Measurements from ENCODE around the gene SP8. TPM values are rescaled to one million over a fixed set of nuclear protein-coding genes. Genes with fewer than 3 reads are reported as not detected.
"Not testable (repeated sequence)": the region's sequence is repeated elsewhere in the genome, so short reads cannot be mapped to it uniquely, and the experiment has no call there.

Gene SP8
- total RNA-seq: not detected

DNA sequence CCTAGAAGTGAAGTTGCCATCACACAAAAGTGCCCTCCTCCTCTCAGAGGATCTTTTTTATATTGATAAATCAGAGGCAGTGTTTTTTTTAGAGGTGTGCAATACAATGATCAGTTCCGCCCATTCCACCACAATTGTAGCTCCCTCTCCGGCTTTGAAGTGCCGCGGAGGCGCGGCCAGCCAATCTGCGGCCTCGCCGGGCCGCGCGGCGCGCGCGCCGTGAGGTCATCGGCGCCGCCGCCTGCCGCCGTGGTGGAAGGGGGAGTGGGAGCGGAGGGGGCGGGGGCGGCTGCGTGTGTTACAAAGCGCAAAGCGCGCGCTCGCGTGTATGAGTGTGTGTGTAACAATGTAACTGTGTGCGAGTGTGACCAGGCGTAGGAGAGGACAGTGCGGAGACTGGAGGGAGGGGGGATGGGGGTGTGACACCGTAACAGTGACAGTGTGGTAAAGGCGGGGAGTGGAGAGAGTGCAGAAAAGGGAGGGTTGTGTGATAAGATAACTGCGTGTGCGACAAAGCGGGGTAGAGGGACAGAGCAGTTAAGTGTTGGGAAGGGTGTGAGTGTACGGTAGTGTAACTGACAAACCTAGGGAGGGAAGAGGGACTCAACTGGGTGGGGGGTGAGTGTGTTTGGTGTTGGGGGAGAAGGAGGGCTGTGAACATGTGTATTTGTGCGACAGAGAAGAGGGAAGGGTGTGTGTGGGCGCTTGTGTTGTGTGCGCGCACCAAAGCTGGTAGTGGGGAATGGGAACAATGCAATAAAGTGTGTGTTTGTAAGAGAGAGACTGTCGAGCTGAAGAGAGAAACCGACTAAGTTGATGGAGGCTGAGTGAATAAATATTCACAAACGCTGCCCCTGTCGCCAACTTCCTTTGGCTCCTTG lies at the start of gene SP8:
Gene SP8 (minus strand): TSS at position 108 of the 881 bp plus-strand sequence. CDS start 88 bp downstream, at position 20.
- H3K4me1 ChIP-seq: peaks cover 4 to 12% of the 10 kb centered on the region in 2 donors
- TF ChIP-seq, protein P1, sequence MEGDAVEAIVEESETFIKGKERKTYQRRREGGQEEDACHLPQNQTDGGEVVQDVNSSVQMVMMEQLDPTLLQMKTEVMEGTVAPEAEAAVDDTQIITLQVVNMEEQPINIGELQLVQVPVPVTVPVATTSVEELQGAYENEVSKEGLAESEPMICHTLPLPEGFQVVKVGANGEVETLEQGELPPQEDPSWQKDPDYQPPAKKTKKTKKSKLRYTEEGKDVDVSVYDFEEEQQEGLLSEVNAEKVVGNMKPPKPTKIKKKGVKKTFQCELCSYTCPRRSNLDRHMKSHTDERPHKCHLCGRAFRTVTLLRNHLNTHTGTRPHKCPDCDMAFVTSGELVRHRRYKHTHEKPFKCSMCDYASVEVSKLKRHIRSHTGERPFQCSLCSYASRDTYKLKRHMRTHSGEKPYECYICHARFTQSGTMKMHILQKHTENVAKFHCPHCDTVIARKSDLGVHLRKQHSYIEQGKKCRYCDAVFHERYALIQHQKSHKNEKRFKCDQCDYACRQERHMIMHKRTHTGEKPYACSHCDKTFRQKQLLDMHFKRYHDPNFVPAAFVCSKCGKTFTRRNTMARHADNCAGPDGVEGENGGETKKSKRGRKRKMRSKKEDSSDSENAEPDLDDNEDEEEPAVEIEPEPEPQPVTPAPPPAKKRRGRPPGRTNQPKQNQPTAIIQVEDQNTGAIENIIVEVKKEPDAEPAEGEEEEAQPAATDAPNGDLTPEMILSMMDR (IDR thresholded peaks at IDR 0.05): no peak
- H3K27me3 ChIP-seq: peaks cover 48% of the 10 kb centered on the region
- no peaks in the 10 kb centered on the region for H3K9me3 ChIP-seq
- H3K4me3 ChIP-seq: peak within 1 kb of the TSS; percentile 34 to 57
- no peak within 1 kb of the TSS for H3K27ac ChIP-seq
- H3K36me3 ChIP-seq: no peaks in the 10 kb centered on the region
- DNase-seq (ENCODE audit: low spot score in 2 of 2): no peak
- intact Hi-C loops (cut with DNase I): no loop called here

DNA sequence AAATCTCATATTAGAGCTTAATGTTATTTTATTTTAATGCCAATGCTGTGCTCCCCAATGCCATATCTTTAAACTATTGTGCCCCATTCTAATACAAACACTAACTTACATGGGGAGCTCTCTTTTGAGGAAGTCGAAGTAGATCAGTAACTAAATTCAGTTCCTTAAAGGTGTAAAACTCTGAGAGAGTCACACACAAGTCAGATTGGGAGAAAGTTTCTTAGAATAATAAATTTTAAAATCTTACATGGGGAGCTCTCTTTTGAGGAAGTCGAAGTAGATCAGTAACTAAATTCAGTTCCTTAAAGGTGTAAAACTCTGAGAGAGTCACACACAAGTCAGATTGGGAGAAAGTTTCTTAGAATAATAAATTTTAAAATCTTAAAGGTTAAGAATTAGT lies 49.7 kb upstream of the SP8 start:
- H3K9me3 ChIP-seq; DNase-seq (ENCODE audit: low spot score in 2 of 2); H3K4me3 ChIP-seq; intact Hi-C loops (cut with DNase I); H3K36me3 ChIP-seq; H3K27me3 ChIP-seq; H3K4me1 ChIP-seq; H3K27ac ChIP-seq: not testable (repeated sequence)

DNA sequence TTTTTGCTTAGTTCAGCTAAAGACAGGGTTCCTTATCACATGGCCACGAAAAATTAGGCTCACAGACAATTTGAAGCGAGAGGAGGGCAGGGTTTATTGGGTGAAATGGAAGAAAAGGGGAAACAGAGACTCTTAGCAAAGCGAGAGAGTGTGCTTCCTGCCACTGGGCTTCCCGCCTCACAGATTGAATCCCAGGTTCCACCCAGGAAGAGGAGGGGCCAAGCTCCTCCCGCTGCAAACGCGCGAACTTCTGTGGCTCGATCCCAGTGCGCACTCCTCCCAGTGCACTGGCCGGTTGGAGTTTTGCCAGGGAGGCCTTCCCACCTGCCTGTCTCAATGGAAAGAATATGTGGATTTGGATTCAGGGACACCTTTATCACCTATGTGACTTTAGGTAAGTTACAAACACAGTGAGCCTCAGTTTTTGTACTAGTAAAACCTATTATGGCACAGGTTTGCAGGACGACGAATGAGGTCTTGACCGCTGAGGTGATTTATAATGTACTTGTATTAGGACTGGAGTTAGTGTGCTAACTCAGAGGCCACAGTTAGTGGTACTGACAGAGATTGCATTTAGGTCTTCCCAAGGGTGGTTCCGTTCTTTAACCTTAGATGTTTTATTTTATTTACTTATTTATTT lies 48.5 kb upstream of the SP8 start:
- intact Hi-C loops (cut with DNase I): no loop called here
- H3K9me3 ChIP-seq: no peaks in the 10 kb centered on the region
- no peaks in the 10 kb centered on the region for H3K36me3 ChIP-seq
- H3K27me3 ChIP-seq: no peaks in the 10 kb centered on the region
- H3K27ac ChIP-seq: no peak overlapping the region
- no peak overlapping the region for H3K4me3 ChIP-seq
- TF ChIP-seq, protein P1 (IDR thresholded peaks at IDR 0.05): no peak
- no peaks in the 10 kb centered on the region for H3K4me1 ChIP-seq
- DNase-seq (ENCODE audit: low spot score in 2 of 2): no peak

DNA sequence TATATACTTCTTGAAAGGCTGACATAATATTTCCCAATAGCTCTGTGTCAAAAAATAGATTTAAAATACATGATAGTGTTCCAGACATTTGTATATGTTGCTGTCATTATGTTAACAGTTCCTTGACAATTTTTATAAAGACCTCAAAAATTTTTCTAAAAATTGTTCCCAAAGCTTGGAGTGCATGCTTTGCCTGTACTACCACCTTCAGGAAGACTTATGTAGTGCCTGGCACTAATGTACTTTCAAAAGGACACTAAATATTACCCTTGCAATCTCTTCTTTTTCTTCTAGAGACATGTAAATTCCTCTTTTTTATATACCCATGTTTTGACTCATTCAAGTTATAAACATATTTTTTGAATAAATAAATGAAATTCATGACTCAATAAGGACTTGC lies 48.0 kb upstream of the SP8 start:
- H3K27ac ChIP-seq: no peak overlapping the region
- no peak overlapping the region for H3K4me3 ChIP-seq
- no peaks in the 10 kb centered on the region for H3K4me1 ChIP-seq
- DNase-seq (ENCODE audit: low spot score in 2 of 2): no peak
- no peaks in the 10 kb centered on the region for H3K27me3 ChIP-seq
- no peaks in the 10 kb centered on the region for H3K9me3 ChIP-seq
- TF ChIP-seq, protein P1 (IDR thresholded peaks at IDR 0.05): no peak
- intact Hi-C loops (cut with DNase I): no loop called here
- no peaks in the 10 kb centered on the region for H3K36me3 ChIP-seq

DNA sequence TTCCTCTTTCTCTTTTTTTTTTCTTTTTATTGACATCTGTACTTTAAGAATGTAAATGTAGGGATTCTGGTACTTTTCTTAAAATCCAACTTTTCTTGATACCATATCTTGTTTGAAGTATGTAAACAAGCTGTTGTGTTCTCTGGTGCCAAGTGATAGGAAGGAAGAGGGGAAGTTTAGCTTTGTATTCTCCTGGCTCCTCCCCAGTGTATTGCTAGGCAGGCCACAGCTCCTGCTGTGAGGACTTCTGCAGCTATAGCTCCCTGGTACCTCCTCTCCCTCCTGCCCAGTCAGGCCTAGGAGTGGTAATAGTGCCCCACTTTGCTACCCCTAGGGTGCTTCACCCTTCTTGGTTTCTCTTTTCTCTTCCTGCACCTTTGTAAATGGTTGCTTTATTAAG lies 45.3 kb upstream of the SP8 start:
- DNase-seq (ENCODE audit: low spot score in 2 of 2): no peak
- Histone ChIP-seq H3K36me3 (no peaks in the 10 kb centered on the region), H3K9me3 (no peaks in the 10 kb centered on the region), H3K4me3 (no peak overlapping the region), H3K27me3 (no peaks in the 10 kb centered on the region), H3K27ac (no peak overlapping the region), H3K4me1 (no peaks in the 10 kb centered on the region)
- TF ChIP-seq, protein P1 (IDR thresholded peaks at IDR 0.05): no peak
- intact Hi-C loops (cut with DNase I): no loop called here

DNA sequence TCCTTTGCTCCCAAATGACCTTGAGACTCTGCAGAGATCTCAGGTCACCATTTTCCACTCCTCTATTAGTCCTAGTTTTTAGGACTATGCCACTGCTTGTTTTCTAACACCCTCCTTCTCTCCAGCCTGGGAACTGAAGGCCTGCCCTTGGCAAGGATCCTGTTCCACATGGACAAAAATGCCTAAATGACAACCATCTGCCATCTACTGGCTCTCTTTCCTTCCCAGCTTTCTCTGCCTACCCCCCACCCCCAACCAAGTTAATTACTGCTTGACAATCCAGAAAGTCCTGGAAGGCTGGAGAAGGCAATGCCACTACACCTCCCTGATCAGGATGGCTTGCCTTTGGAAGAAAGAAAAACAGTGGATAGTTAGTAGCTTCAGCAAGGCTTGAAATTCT lies 44.8 kb upstream of the SP8 start:
- H3K9me3 ChIP-seq: no peaks in the 10 kb centered on the region
- intact Hi-C loops (cut with DNase I): no loop called here
- no peak overlapping the region for H3K4me3 ChIP-seq
- H3K27me3 ChIP-seq: no peaks in the 10 kb centered on the region
- H3K4me1 ChIP-seq: no peaks in the 10 kb centered on the region
- H3K27ac ChIP-seq: no peak overlapping the region
- no peak for DNase-seq (ENCODE audit: low spot score in 2 of 2)
- no peaks in the 10 kb centered on the region for H3K36me3 ChIP-seq
- TF ChIP-seq, protein P1 (IDR thresholded peaks at IDR 0.05): no peak

All from ascending aorta (tissue), 2 donors.